PC-3 (cell line): ENCODE data around the gene TKT. TPM values are rescaled to one million over a fixed set of nuclear protein-coding genes. Genes with fewer than 3 reads are reported as not detected.
A peak's percentile ranks its signal among the peaks of the same experiment; 100 is the strongest.

ENCODE experiments used
- ATAC-seq: fragments of 200-7000 bp; cut with Tn5 transposase; 2 replicates; pipeline ENCODE4 v1.9.1; 2020; ENCODE audit warnings: mild to moderate bottlenecking, moderate library complexity
- BruUV-seq: library from RNA; stranded (reverse); fragments of 400-500 nt; replicated peaks from 2 replicates; lab custom pipeline; 2021; lab: Mats Ljungman, UMichigan
- CTCF ChIA-PET: fragments of 300-600 bp; sonication (Branson Sonifier 250); formaldehyde crosslinking; loops from one replicate; lab custom pipeline; 2022; ENCODE audit warnings: antibody characterized with exemption; lab: Charles Lee
- POLR2A ChIA-PET: fragments of 300-600 bp; sonication (Branson Sonifier 250); formaldehyde crosslinking; loops from one replicate; lab custom pipeline; 2022; ENCODE audit warnings: antibody characterized with exemption; ENCODE audit not compliant: unreplicated experiment; lab: Charles Lee
- DNase-seq: peaks from one replicate; pipeline ENCODE4 v3.0.0-alpha.2; 2015
- H2AFZ ChIP-seq: fragments of 300-600 bp; sonication (generic); 2 replicates; pipeline ENCODE4 v1.6.0; 2016; ENCODE audit warnings: antibody characterized with exemption, low read length
- H3F3A ChIP-seq: fragments of 300-600 bp; sonication (generic); one replicate; pipeline ENCODE4 v1.6.0; 2017; ENCODE audit warnings: antibody characterized with exemption, low read length, control low read depth, mild to moderate bottlenecking; ENCODE audit not compliant: unreplicated experiment
- H3K27ac ChIP-seq: fragments of 300-600 bp; sonication (generic); 2 replicates; pipeline ENCODE4 v1.5.1; 2016; ENCODE audit warnings: mild to moderate bottlenecking, low read length
- H3K27me3 ChIP-seq: fragments of 300-600 bp; sonication (generic); 2 replicates; pipeline ENCODE4 v1.6.1; 2016; ENCODE audit warnings: low read length, mixed read lengths
- H3K36me3 ChIP-seq: fragments of 300-600 bp; sonication (generic); 2 replicates; pipeline ENCODE4 v1.6.1; 2016; ENCODE audit warnings: low read depth, mixed run types, low read length, mixed read lengths
- H3K4me1 ChIP-seq: fragments of 300-600 bp; sonication (generic); 2 replicates; pipeline ENCODE4 v1.5.1; 2016; ENCODE audit warnings: low read length; ENCODE audit not compliant: insufficient read depth
- H3K4me2 ChIP-seq: fragments of 300-600 bp; sonication (generic); 2 replicates; pipeline ENCODE4 v1.6.0; 2016; ENCODE audit warnings: low read length
- H3K4me3 ChIP-seq: fragments of 300-600 bp; sonication (generic); 2 replicates; pipeline ENCODE4 v1.5.1; 2016; ENCODE audit warnings: mild to moderate bottlenecking, low read length, mixed read lengths
- H3K79me2 ChIP-seq: fragments of 300-600 bp; sonication (generic); 2 replicates; pipeline ENCODE4 v1.6.1; 2017; ENCODE audit warnings: low read length, mixed read lengths
- H3K9ac ChIP-seq: fragments of 300-600 bp; sonication (generic); 2 replicates; pipeline ENCODE4 v1.6.0; 2016; ENCODE audit warnings: mild to moderate bottlenecking, low read length
- H3K9me2 ChIP-seq: fragments of 300-600 bp; sonication (generic); replicated peaks from 2 replicates; pipeline ENCODE4 v1.6.1; 2016; ENCODE audit warnings: mixed run types, low read length, mixed read lengths
- H3K9me3 ChIP-seq: fragments of 300-600 bp; sonication (generic); 2 replicates; pipeline ENCODE4 v1.6.1; 2016; ENCODE audit warnings: low read length, mixed read lengths
- H4K20me1 ChIP-seq: fragments of 300-600 bp; sonication (generic); 2 replicates; pipeline ENCODE4 v1.6.1; 2016; ENCODE audit warnings: low read length, mixed read lengths
- EZH2 ChIP-seq: fragments of 300-600 bp; sonication (generic); IDR thresholded peaks from one replicate; pipeline ENCODE4 v1.6.1; 2017; ENCODE audit warnings: antibody characterized with exemption, mild to moderate bottlenecking, low read length; ENCODE audit not compliant: unreplicated experiment
- EZH2phosphoT487 ChIP-seq: fragments of 300-600 bp; sonication (generic); IDR thresholded peaks from 2 replicates; pipeline ENCODE4 v1.6.1; 2018; ENCODE audit warnings: mild to moderate bottlenecking, antibody characterized with exemption, low read length, borderline replicate concordance
- intact Hi-C: fragments of 100-400 bp; cut with micrococcal nuclease; formaldehyde crosslinking; loops from 2 replicates; pipeline ENCODE4 v1.9.0; 2023
- total RNA-seq: library from RNA; depleted of rRNA; stranded (reverse); fragments of >200 nt; gene quantifications from 2 replicates; pipeline ENCODE4 v1.2.3, GENCODE V29; 2014; rRNA removed
- TF ChIP-seq, protein P1 (sequence below): fragments of 300-600 bp; sonication (generic); conservative IDR thresholded peaks from 2 replicates; pipeline ENCODE4 v1.5.1; 2017; ENCODE audit warnings: antibody characterized with exemption, low read depth, mild to moderate bottlenecking, low read length

TKT gene
- total RNA-seq, 1 experiment from 2014 or later: 486 TPM

DNA sequence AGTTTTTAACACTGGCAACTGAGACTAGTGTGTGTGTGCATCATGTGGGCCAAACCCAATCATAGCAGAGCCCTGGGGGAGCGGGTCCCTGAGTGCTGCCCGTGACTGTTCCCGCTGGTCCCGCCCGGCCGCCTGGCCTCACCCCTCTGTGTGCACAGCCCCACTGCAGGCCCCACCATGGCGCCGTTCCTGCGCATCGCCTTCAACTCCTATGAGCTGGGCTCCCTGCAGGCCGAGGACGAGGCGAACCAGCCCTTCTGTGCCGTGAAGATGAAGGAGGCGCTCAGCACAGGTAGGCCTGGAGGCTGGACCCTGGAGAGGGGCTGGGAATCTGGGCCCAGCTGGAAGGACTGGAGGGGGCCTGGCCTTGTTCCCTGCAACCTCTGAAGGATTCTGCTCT, 77.6 kb downstream of the TKT start:
- ChIA-PET POLR2A (interaction anchor here (0.6 kb wide), 1 partner anchor 152 kb away, joined by 5 read pairs; no protein-coding TSS in a partner anchor), CTCF (no interaction called here)
- DNase-seq: no peak
- Histone ChIP-seq H3K4me3 (no peak overlapping the region), H3K27ac (no peak overlapping the region), H3K79me2 (no peaks in the 10 kb centered on the region), H2AFZ (no peak overlapping the region), H3K4me2 (no peak overlapping the region), H3F3A (no peaks in the 10 kb centered on the region), H3K9me2 (no peaks in the 10 kb centered on the region), H3K4me1 (no peaks in the 10 kb centered on the region), H3K36me3 (peaks cover 24% of the 10 kb centered on the region), H3K9ac (no peak overlapping the region), H4K20me1 (peaks cover 11% of the 10 kb centered on the region; the same call in 1 of the 2 replicates), H3K9me3 (no peaks in the 10 kb centered on the region), H3K27me3 (no peaks in the 10 kb centered on the region)
- intact Hi-C loops: no loop called here
- TF ChIP-seq, protein P1, sequence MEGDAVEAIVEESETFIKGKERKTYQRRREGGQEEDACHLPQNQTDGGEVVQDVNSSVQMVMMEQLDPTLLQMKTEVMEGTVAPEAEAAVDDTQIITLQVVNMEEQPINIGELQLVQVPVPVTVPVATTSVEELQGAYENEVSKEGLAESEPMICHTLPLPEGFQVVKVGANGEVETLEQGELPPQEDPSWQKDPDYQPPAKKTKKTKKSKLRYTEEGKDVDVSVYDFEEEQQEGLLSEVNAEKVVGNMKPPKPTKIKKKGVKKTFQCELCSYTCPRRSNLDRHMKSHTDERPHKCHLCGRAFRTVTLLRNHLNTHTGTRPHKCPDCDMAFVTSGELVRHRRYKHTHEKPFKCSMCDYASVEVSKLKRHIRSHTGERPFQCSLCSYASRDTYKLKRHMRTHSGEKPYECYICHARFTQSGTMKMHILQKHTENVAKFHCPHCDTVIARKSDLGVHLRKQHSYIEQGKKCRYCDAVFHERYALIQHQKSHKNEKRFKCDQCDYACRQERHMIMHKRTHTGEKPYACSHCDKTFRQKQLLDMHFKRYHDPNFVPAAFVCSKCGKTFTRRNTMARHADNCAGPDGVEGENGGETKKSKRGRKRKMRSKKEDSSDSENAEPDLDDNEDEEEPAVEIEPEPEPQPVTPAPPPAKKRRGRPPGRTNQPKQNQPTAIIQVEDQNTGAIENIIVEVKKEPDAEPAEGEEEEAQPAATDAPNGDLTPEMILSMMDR: no peak
- no peak for TF ChIP-seq EZH2
- TF ChIP-seq EZH2phosphoT487: no peak
- no peak for ATAC-seq
- BruUV-seq: no TSS peak

DNA sequence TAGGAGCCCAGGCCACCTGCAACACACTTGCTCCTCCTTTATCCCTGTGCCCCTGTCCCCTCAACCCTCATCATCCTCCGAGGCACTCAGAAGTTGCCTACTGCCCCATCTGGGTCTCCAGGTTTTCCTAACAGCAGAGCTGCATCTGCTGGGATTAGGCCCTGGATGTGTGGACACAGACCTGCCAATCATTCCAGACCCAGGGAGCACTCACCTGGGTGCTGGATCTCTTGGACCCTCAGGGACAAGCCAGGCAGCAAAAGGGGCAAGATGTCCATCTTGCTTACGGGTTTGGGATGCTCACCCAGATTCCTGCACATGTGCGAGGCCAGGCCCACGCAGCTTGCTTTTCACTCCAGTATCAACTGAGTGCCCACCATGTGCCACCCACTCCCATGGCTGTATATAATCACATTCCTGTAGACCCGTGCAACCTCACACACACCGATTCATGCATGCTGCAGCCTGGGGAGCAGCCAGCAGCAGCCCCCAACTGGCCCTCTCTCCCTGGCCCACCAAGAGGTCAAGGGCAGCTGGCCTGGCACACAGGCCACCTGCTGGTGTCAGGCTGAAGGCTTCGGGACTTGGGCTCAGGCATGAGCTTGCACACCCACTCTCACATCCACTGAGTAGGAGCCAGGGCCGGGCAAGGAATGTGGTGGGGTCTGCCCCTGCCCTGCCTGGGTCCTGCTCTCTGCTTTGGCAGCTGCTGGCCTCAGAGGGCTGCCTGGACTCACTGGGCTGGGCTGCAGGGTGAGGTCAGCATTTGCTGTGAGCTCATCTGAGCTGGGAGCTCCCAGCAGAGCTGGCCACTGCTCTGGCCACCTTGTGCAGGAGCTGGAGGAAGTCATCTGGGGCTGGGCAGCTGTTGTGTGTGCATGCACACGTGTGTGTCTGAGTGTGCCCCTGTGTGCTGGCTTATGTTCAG, 79.9 kb downstream of the TKT start:
- H3K4me3 ChIP-seq: no peak overlapping the region
- H3K27me3 ChIP-seq: no peaks in the 10 kb centered on the region
- peaks cover 11% of the 10 kb centered on the region; the same call in 1 of the 2 replicates for H4K20me1 ChIP-seq
- ChIA-PET POLR2A (no interaction called here), CTCF (no interaction called here)
- no peak overlapping the region for H2AFZ ChIP-seq
- no TSS peak for BruUV-seq
- intact Hi-C loops: no loop called here
- no peaks in the 10 kb centered on the region for H3F3A ChIP-seq
- no peaks in the 10 kb centered on the region for H3K9me3 ChIP-seq
- peaks cover 11% of the 10 kb centered on the region; the same call in 1 of the 2 replicates for H3K79me2 ChIP-seq
- TF ChIP-seq EZH2 (no peak), EZH2phosphoT487 (no peak)
- TF ChIP-seq, protein P1: no peak
- H3K9me2 ChIP-seq: no peaks in the 10 kb centered on the region
- H3K4me1 ChIP-seq: no peaks in the 10 kb centered on the region
- H3K9ac ChIP-seq: no peak overlapping the region
- H3K4me2 ChIP-seq: no peak overlapping the region
- no peak overlapping the region for H3K27ac ChIP-seq
- ATAC-seq (0 out of 2 replicates have a peak, but pooled peaks have one; percentile 12), DNase-seq (no peak)
- peaks cover 18% of the 10 kb centered on the region for H3K36me3 ChIP-seq

Other genes starting within 250 kb of the TKT start
- 10.8 and 35.6 TPM in 2 replicates for gene SFMBT1, start 209.9 kb downstream of the TKT start, total RNA-seq
- gene RFT1, start 125.6 kb downstream of the TKT start, total RNA-seq: 21.1 and 24.6 TPM in 2 replicates
- gene PRKCD, start 94.8 kb downstream of the TKT start, total RNA-seq: 7.8 and 18.7 TPM in 2 replicates
- gene DCP1A, start 91.5 kb upstream of the TKT start, total RNA-seq: 12.7 and 16.8 TPM in 2 replicates
- gene CACNA1D, start 238.6 kb upstream of the TKT start, total RNA-seq: not detected in 2 replicates